HCT116 (cell line): ENCODE results near the gene SH3PXD2A.

ENCODE experiments used
- CEBPB ChIP-seq: IDR thresholded peaks from 2 replicates; pipeline ENCODE4 v1.6.1; 2012; ENCODE audit warnings: low read depth
- EZH2 ChIP-seq: fragments of 200-600 bp; sonication (generic); IDR thresholded peaks from 2 replicates; pipeline ENCODE4 v1.6.1; 2017; ENCODE audit warnings: antibody characterized with exemption, mixed run types
- POLR2A ChIP-seq: IDR thresholded peaks from 2 replicates; pipeline ENCODE4 v1.7.0; 2011; ENCODE audit warnings: borderline replicate concordance; ENCODE audit not compliant: insufficient read depth, insufficient read length; ENCODE audit errors: extremely low read depth
- POLR2AphosphoS5 ChIP-seq: IDR thresholded peaks from 2 replicates; pipeline ENCODE4 v1.6.1; 2011; ENCODE audit warnings: mild to moderate bottlenecking, low read depth, low read length, moderate library complexity
- RAD21 ChIP-seq: IDR thresholded peaks from 2 replicates; pipeline ENCODE4 v1.6.1; 2012; ENCODE audit warnings: low read depth, mild to moderate bottlenecking
- SP1 ChIP-seq: IDR thresholded peaks from 2 replicates; pipeline ENCODE4 v1.6.1; 2012; ENCODE audit warnings: low read depth
- ZFX ChIP-seq: fragments of 450-650 bp; IDR thresholded peaks from 2 replicates; pipeline ENCODE4 v1.6.1; 2017
- TF ChIP-seq, protein P1 (sequence below), 3 experiments: fragments of 200-600 bp in 1 of 3; sonication (generic) in 1 of 3; IDR thresholded peaks in 2 of 3; conservative IDR thresholded peaks in 1 of 3; 2 replicates each; pipeline ENCODE4 v1.5.1; 2012 to 2017; ENCODE audit warnings: low read depth in 2 of 3, low read length in 2 of 3, antibody characterized with exemption in 1 of 3, borderline replicate concordance in 1 of 3, control low read depth in 1 of 3, mild to moderate bottlenecking in 1 of 3, mixed read lengths in 1 of 3, mixed run types in 1 of 3, moderate library complexity in 1 of 3; ENCODE audit not compliant: insufficient read depth in 1 of 3
- TF ChIP-seq, protein P2 (sequence below): IDR thresholded peaks from 2 replicates; pipeline ENCODE4 v1.6.1; 2012
- TF ChIP-seq, protein P3 (sequence below): IDR thresholded peaks from 2 replicates; pipeline ENCODE4 v1.6.1; 2012; ENCODE audit warnings: low read depth
- TF ChIP-seq, protein P4 (sequence below): IDR thresholded peaks from 2 replicates; pipeline ENCODE4 v1.6.1; 2011; ENCODE audit warnings: mild to moderate bottlenecking, low read length, moderate library complexity; ENCODE audit not compliant: insufficient replicate concordance; ENCODE audit errors: extremely low read depth

DNA sequence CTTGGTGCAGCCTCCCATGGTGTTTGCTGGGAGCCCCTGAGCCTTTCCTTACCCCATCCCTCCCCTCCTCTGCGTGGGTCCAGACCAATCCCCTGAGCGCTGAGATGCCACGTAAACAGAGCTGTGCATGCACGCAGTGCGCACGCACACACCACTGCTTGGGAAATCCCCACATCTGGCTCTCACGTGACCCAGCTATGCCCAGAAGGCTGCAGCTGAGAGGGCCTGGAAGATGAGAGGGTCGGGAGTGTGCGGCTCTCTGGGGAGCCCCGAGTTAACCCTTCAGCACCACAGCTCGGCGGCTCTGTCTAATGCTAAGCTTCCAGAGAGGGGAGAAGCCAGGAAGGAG, 177.2 kb downstream of the SH3PXD2A start:
- TF ChIP-seq POLR2AphosphoS5 (no peak), POLR2A (no peak), ZFX (no peak), RAD21 (no peak), EZH2 (no peak), CEBPB (no peak), SP1 (no peak)
- TF ChIP-seq, protein P1, sequence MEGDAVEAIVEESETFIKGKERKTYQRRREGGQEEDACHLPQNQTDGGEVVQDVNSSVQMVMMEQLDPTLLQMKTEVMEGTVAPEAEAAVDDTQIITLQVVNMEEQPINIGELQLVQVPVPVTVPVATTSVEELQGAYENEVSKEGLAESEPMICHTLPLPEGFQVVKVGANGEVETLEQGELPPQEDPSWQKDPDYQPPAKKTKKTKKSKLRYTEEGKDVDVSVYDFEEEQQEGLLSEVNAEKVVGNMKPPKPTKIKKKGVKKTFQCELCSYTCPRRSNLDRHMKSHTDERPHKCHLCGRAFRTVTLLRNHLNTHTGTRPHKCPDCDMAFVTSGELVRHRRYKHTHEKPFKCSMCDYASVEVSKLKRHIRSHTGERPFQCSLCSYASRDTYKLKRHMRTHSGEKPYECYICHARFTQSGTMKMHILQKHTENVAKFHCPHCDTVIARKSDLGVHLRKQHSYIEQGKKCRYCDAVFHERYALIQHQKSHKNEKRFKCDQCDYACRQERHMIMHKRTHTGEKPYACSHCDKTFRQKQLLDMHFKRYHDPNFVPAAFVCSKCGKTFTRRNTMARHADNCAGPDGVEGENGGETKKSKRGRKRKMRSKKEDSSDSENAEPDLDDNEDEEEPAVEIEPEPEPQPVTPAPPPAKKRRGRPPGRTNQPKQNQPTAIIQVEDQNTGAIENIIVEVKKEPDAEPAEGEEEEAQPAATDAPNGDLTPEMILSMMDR (IDR thresholded peaks at IDR 0.05 in 2 of 3, conservative IDR thresholded peaks at IDR 0.05 in 1 of 3; ENCODE audit: borderline replicate concordance in 1 of 3, insufficient read depth in 1 of 3, low read depth in 2 of 3, low read length in 2 of 3) = no peak
- TF ChIP-seq, protein P2, sequence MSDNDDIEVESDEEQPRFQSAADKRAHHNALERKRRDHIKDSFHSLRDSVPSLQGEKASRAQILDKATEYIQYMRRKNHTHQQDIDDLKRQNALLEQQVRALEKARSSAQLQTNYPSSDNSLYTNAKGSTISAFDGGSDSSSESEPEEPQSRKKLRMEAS = no peak
- TF ChIP-seq, protein P3, sequence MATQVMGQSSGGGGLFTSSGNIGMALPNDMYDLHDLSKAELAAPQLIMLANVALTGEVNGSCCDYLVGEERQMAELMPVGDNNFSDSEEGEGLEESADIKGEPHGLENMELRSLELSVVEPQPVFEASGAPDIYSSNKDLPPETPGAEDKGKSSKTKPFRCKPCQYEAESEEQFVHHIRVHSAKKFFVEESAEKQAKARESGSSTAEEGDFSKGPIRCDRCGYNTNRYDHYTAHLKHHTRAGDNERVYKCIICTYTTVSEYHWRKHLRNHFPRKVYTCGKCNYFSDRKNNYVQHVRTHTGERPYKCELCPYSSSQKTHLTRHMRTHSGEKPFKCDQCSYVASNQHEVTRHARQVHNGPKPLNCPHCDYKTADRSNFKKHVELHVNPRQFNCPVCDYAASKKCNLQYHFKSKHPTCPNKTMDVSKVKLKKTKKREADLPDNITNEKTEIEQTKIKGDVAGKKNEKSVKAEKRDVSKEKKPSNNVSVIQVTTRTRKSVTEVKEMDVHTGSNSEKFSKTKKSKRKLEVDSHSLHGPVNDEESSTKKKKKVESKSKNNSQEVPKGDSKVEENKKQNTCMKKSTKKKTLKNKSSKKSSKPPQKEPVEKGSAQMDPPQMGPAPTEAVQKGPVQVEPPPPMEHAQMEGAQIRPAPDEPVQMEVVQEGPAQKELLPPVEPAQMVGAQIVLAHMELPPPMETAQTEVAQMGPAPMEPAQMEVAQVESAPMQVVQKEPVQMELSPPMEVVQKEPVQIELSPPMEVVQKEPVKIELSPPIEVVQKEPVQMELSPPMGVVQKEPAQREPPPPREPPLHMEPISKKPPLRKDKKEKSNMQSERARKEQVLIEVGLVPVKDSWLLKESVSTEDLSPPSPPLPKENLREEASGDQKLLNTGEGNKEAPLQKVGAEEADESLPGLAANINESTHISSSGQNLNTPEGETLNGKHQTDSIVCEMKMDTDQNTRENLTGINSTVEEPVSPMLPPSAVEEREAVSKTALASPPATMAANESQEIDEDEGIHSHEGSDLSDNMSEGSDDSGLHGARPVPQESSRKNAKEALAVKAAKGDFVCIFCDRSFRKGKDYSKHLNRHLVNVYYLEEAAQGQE = no peak
- TF ChIP-seq, protein P4, sequence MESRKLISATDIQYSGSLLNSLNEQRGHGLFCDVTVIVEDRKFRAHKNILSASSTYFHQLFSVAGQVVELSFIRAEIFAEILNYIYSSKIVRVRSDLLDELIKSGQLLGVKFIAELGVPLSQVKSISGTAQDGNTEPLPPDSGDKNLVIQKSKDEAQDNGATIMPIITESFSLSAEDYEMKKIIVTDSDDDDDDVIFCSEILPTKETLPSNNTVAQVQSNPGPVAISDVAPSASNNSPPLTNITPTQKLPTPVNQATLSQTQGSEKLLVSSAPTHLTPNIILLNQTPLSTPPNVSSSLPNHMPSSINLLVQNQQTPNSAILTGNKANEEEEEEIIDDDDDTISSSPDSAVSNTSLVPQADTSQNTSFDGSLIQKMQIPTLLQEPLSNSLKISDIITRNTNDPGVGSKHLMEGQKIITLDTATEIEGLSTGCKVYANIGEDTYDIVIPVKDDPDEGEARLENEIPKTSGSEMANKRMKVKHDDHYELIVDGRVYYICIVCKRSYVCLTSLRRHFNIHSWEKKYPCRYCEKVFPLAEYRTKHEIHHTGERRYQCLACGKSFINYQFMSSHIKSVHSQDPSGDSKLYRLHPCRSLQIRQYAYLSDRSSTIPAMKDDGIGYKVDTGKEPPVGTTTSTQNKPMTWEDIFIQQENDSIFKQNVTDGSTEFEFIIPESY = no peak
